K562 (cell line): ENCODE measurements around the gene HSD17B1. TPM values are rescaled to one million over a fixed set of nuclear protein-coding genes. Genes with fewer than 3 reads are reported as not detected.

Source experiments
- ATAC-seq: fragments of 200-7000 bp; cut with Tn5 transposase; 3 replicates; pipeline ENCODE4 v1.9.1; 2020; ENCODE audit warnings: moderate library complexity
- BruUV-seq: library from RNA; stranded (reverse); fragments of 400-500 nt; replicated peaks from 2 replicates; lab custom pipeline; 2021; lab: Mats Ljungman, UMichigan
- CTCF ChIA-PET: fragments of 300-600 bp; formaldehyde crosslinking; extraction: SDS; loops from one replicate; lab custom pipeline; 2021; ENCODE audit warnings: low intra/inter-chr PET ratio; lab: Yijun Ruan, JAX
- POLR2A ChIA-PET: fragments of 300-600, 350-650 bp; sonication (Branson Sonifier 250); formaldehyde crosslinking; extraction: SDS; loops from one replicate; lab custom pipeline; 2021; ENCODE audit warnings: antibody characterized with exemption, inconsistent platforms; lab: Yijun Ruan, JAX
- DNase-seq, 4 experiments: peaks; one replicate each; pipeline versions ENCODE4 v3.0.0 to v3.0.0-alpha.2; 2011 to 2018; ENCODE audit warnings: low spot score in 3 of 4, mixed read lengths in 3 of 4; ENCODE audit errors: extremely low read depth in 1 of 4
- FAIRE-seq: peaks from 2 replicates; lab custom pipeline; 2011; peaks lifted over from hg19 to GRCh38; lab: Jason Lieb, UNC
- H2AFZ ChIP-seq: 2 replicates; pipeline ENCODE4 v1.6.0; 2011; ENCODE audit warnings: low read depth, low read length, control low read depth, inconsistent platforms
- H3K27ac ChIP-seq: fragments of 200-600 bp; 3 replicates; pipeline ENCODE4 v1.8.0; 2011; ENCODE audit warnings: low read depth, mild to moderate bottlenecking, control low read depth, inconsistent platforms, low read length, moderate library complexity, mixed read lengths; ENCODE audit errors: extremely low read depth
- H3K27me3 ChIP-seq, 2 experiments: fragments of 300-600 bp in 1 of 2; 2 replicates in 1 of 2; 3 replicates in 1 of 2; pipeline versions ENCODE4 v1.6.0 to v1.8.0; 2011; ENCODE audit warnings: inconsistent platforms in 2 of 2, low read length in 2 of 2, mild to moderate bottlenecking in 1 of 2, mixed read lengths in 1 of 2, moderate library complexity in 1 of 2; ENCODE audit not compliant: control insufficient read depth in 2 of 2, insufficient read depth in 2 of 2
- H3K36me3 ChIP-seq: fragments of 300-600 bp; 3 replicates; pipeline ENCODE4 v1.8.0; 2011; ENCODE audit warnings: mild to moderate bottlenecking, low read length, inconsistent platforms; ENCODE audit not compliant: control insufficient read depth, insufficient read depth
- H3K4me1 ChIP-seq, 2 experiments: fragments of 200-600 bp in 1 of 2; replicated peaks in 1 of 2; 2 replicates in 1 of 2; 3 replicates in 1 of 2; pipeline versions ENCODE4 v1.5.1 to v1.8.0; 2011; ENCODE audit warnings: inconsistent platforms in 2 of 2, low read length in 2 of 2, mild to moderate bottlenecking in 1 of 2, mixed read lengths in 1 of 2, moderate library complexity in 1 of 2; ENCODE audit not compliant: control insufficient read depth in 2 of 2, insufficient read depth in 2 of 2
- H3K4me2 ChIP-seq: 2 replicates; pipeline ENCODE4 v1.6.1; 2011; ENCODE audit warnings: low read length, control low read depth, inconsistent platforms, mixed read lengths; ENCODE audit not compliant: insufficient read depth
- H3K4me3 ChIP-seq: fragments of 200-600 bp; sonication (generic), shearing (Covaris generic); 2 replicates; pipeline ENCODE4 v1.5.1; 2016; ENCODE audit warnings: control low read depth, inconsistent platforms
- H3K79me2 ChIP-seq: fragments of 200-600 bp; 3 replicates; pipeline ENCODE4 v1.8.0; 2011; ENCODE audit warnings: low read length, inconsistent platforms; ENCODE audit not compliant: control insufficient read depth, insufficient read depth
- H3K9ac ChIP-seq, 2 experiments: 2 replicates each; pipeline versions ENCODE4 v1.6.0 to v1.6.1; 2011; ENCODE audit warnings: low read depth in 2 of 2, low read length in 2 of 2, control low read depth in 1 of 2, inconsistent platforms in 1 of 2, mild to moderate bottlenecking in 1 of 2, mixed read lengths in 1 of 2; ENCODE audit not compliant: insufficient read depth in 1 of 2
- H3K9me1 ChIP-seq: one replicate; pipeline ENCODE4 v1.6.0; 2011; ENCODE audit warnings: inconsistent platforms, mild to moderate bottlenecking, low read length, moderate library complexity; ENCODE audit not compliant: control insufficient read depth, insufficient read depth
- H3K9me3 ChIP-seq: replicated peaks from 2 replicates; pipeline ENCODE4 v1.5.1; 2011; ENCODE audit warnings: low read depth, low read length, inconsistent platforms; ENCODE audit not compliant: control insufficient read depth, insufficient read depth
- H4K20me1 ChIP-seq: replicated peaks from 2 replicates; pipeline ENCODE4 v1.6.1; 2011; ENCODE audit warnings: low read length, inconsistent platforms, mixed read lengths; ENCODE audit not compliant: control insufficient read depth, insufficient read depth
- ARID3B ChIP-seq: fragments of 250-450 bp; sonication (Bioruptor Pico); IDR thresholded peaks from 2 replicates; pipeline ENCODE4 v1.4.0; 2020; ENCODE audit warnings: borderline replicate concordance
- CBX1 ChIP-seq: sonication (generic); IDR thresholded peaks from 2 replicates; pipeline ENCODE4 v1.6.1; 2016; ENCODE audit warnings: antibody characterized with exemption, low read depth, mild to moderate bottlenecking
- NFRKB ChIP-seq: fragments of 450-650 bp; IDR thresholded peaks from 2 replicates; pipeline ENCODE4 v1.6.1; 2016; ENCODE audit warnings: low read depth
- OTX1 ChIP-seq: fragments of 450-650 bp; formaldehyde crosslinking; IDR thresholded peaks from 2 replicates; pipeline ENCODE4 v1.4.0; 2022; ENCODE audit warnings: mild to moderate bottlenecking
- PHB ChIP-seq: fragments of 250-450 bp; sonication (Bioruptor Pico); IDR thresholded peaks from 2 replicates; pipeline ENCODE4 v1.5.0; 2021
- PURB ChIP-seq: sonication (generic); formaldehyde crosslinking; IDR thresholded peaks from 2 replicates; pipeline ENCODE4 v1.9.0; 2021; ENCODE audit warnings: low read depth, mild to moderate bottlenecking, missing genetic modification reagents
- ZNF165 ChIP-seq: fragments of 250-450 bp; sonication (Bioruptor Pico); IDR thresholded peaks from 2 replicates; pipeline ENCODE4 v1.4.0; 2020; ENCODE audit warnings: borderline replicate concordance
- ZNF449 ChIP-seq: fragments of 250-450 bp; sonication (Bioruptor Pico); IDR thresholded peaks from 2 replicates; pipeline ENCODE4 v1.8.0; 2022; ENCODE audit warnings: moderate library complexity, mild to moderate bottlenecking, inconsistent platforms
- ZNF561 ChIP-seq: fragments of 450-650 bp; formaldehyde crosslinking; conservative IDR thresholded peaks from 2 replicates; pipeline ENCODE4 v1.4.0; 2020; ENCODE audit warnings: mild to moderate bottlenecking, moderate library complexity
- ZNF639 ChIP-seq, 2 experiments: fragments of 200-800 bp in 1 of 2; sonication (Bioruptor generic) in 1 of 2; sonication (generic) in 1 of 2; formaldehyde crosslinking in 1 of 2; IDR thresholded peaks in 1 of 2; conservative IDR thresholded peaks in 1 of 2; 2 replicates each; pipeline versions ENCODE4 v1.5.0 to v1.6.1; 2016 to 2020; ENCODE audit warnings: missing compliant biosample characterization in 1 of 2, missing genetic modification characterization in 1 of 2, missing genetic modification reagents in 1 of 2
- WGBS: fragments of 100-300 bp; shearing (Covaris generic); methylation state at CpG from one replicate; pipeline ENCODE4 v1.1.6; 2016; ENCODE audit warnings: low coverage, mixed read lengths; ENCODE audit not compliant: insufficient coverage; ENCODE audit errors: missing lambda C conversion rate; 5-methylcytosine and 5-hydroxymethylcytosine counted together
- in situ Hi-C: fragments of 300-500 bp; cut with MboI; formaldehyde crosslinking; loops from 4 replicates; pipeline ENCODE4 v1.15.0; 2018; ENCODE audit warnings: inconsistent platforms, mixed read lengths
- intact Hi-C: fragments of 100-400 bp; cut with micrococcal nuclease; formaldehyde crosslinking; loops from 2 replicates; pipeline ENCODE4 v1.14.2; 2022
- polyA plus RNA-seq, 8 experiments: library from polyadenylated mRNA; depleted of rRNA in 4 of 8; stranded (reverse) in 5 of 8; unstranded in 3 of 8; fragments of >200 nt; fragmentation: Nextera tagmentation in 2 of 8; fragmentation: Illumina TruSeq in 1 of 8; extraction: Ambion mirVana in 2 of 8; extraction: Trizol in 1 of 8; gene quantifications; 2 replicates each; pipeline versions ENCODE4 v1.2.1 to v1.2.3, GENCODE V29; 2011 to 2014; ENCODE audit warnings: inconsistent platforms in 1 of 8, missing spikeins in 1 of 8
- total RNA-seq, 7 experiments: library from RNA; depleted of rRNA in 6 of 7; stranded (reverse); fragments of >200 nt in 6 of 7; fragmentation: Illumina TruSeq in 2 of 7; extraction: Trizol in 2 of 7; gene quantifications; 2 replicates each; pipeline versions ENCODE4 v1.2.1 to v1.2.3, GENCODE V29; 2011 to 2021; ENCODE audit warnings: low replicate concordance in 1 of 7
- TF ChIP-seq, protein P1 (sequence below): fragments of 250-450 bp; sonication (Bioruptor Pico); IDR thresholded peaks from 2 replicates; pipeline ENCODE4 v1.4.0; 2020; ENCODE audit warnings: mild to moderate bottlenecking, moderate library complexity, borderline replicate concordance

The HSD17B1 gene
- total and polyA plus RNA-seq, 9 of the 15 experiments (the other 6 are each of a cell fraction or from before 2014, with no cell fraction given) = 0.55 to 21.1 (median 3.6) TPM

DNA sequence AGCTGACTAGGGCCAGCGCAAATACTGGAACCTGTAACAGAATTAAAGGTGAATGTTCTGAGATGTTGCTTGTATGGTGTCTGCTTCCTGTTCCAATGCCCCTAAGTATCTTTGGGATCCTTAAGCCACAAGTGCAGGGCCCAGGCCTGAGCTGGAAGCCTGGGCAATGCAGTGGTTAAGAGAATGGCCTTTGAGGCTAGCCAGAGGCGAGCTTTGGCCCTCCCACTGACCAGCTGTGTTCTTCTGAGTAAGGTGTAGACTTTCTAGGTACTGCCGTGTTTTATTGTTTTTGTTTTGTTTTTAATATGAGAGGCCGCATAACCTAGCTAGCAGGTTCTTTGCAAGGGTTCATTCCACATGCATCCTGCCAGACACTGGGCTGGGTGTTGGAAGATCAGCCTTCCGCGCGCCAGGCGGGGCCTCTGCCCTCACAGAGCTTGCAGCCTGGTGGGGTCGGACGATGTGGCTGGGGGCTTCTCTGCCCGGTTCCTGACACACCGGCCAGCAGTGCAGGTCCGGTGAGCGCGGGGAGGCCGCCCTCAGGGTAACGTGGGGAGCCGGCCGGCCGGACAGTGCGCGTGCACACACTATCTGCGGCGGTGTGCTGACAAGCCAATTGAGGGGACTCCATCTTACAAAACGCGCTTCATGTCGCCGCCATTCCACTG is 13.6 kb downstream of the HSD17B1 start:
- Histone ChIP-seq H3K4me3 (peak overlapping the region; percentile 82), H3K4me1 (peaks cover 36 to 65% of the 10 kb centered on the region in 2 experiments), H3K36me3 (peaks cover 73% of the 10 kb centered on the region), H3K4me2 (peak overlapping the region; percentile 88), H3K27ac (peak overlapping the region; percentile 89), H3K9me1 (no peaks in the 10 kb centered on the region), H3K79me2 (peaks cover 70% of the 10 kb centered on the region), H2AFZ (peak overlapping the region; percentile 87), H3K9me3 (no peaks in the 10 kb centered on the region), H4K20me1 (no peaks in the 10 kb centered on the region), H3K27me3 (no peaks in the 10 kb centered on the region), H3K9ac (peak overlapping the region; percentile 88 to 96)
- no peak for ATAC-seq
- no peak for DNase-seq
- 13% methylated on average over 28 of the region's 28 CpGs for WGBS
- in situ Hi-C loops (no loop called here), intact Hi-C loops (no loop called here)
- ChIA-PET POLR2A (interaction anchor here (0.6 to 8.3 kb wide), 4 partner anchors 11 to 429 kb away, joined by 3 to 58 read pairs (median 4); partner anchors contain the start of gene PSMC3IP), CTCF (interaction anchor here (0.6 to 0.7 kb wide), 2 partner anchors 13 to 30 kb away, joined by 3 read pairs; partner anchors contain the start of gene NAGLU)
- no peak for FAIRE-seq
- BruUV-seq = TSS peak; percentile 47
- TF ChIP-seq OTX1 (CRISPR knock-in tag) (peak; percentile 83), ZNF561 (CRISPR knock-in tag) (0 out of 2 replicates have a peak, but pooled peaks have one; percentile 29), ZNF639 (CRISPR knock-in tag; conservative IDR thresholded peaks at IDR 0.05 in 1 of 2, IDR thresholded peaks at IDR 0.05 in 1 of 2) (peak in 1 of 2 experiments; percentile 75; a peak in 1 of 4 replicates), PURB (CRISPR knock-in tag) (no peak), NFRKB (0 out of 2 replicates have a peak, but pooled peaks have one; percentile 18), CBX1 (no peak), ZNF165 (CRISPR knock-in tag) (0 out of 2 replicates have a peak, but pooled peaks have one; percentile 23), PHB (peak; percentile 51; the same call in 1 of the 2 replicates), ZNF449 (CRISPR knock-in tag) (peak; percentile 58; the same call in 1 of the 2 replicates), ARID3B (CRISPR knock-in tag) (0 out of 2 replicates have a peak, but pooled peaks have one; percentile 35)
- TF ChIP-seq, protein P1, sequence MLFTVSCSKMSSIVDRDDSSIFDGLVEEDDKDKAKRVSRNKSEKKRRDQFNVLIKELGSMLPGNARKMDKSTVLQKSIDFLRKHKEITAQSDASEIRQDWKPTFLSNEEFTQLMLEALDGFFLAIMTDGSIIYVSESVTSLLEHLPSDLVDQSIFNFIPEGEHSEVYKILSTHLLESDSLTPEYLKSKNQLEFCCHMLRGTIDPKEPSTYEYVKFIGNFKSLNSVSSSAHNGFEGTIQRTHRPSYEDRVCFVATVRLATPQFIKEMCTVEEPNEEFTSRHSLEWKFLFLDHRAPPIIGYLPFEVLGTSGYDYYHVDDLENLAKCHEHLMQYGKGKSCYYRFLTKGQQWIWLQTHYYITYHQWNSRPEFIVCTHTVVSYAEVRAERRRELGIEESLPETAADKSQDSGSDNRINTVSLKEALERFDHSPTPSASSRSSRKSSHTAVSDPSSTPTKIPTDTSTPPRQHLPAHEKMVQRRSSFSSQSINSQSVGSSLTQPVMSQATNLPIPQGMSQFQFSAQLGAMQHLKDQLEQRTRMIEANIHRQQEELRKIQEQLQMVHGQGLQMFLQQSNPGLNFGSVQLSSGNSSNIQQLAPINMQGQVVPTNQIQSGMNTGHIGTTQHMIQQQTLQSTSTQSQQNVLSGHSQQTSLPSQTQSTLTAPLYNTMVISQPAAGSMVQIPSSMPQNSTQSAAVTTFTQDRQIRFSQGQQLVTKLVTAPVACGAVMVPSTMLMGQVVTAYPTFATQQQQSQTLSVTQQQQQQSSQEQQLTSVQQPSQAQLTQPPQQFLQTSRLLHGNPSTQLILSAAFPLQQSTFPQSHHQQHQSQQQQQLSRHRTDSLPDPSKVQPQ (CRISPR knock-in tag) = 0 out of 2 replicates have a peak, but pooled peaks have one; percentile 34
